HUES64 (cell line): ENCODE results near the gene SETD2.
"Not testable (repeated sequence)": the region's sequence is repeated elsewhere in the genome, so short reads cannot be mapped to it uniquely, and the experiment has no call there.

Experiments used
- H3K27ac ChIP-seq: 2 replicates; pipeline ENCODE4 v1.7.0; 2013; ENCODE audit warnings: low read depth, low read length, inconsistent platforms
- H3K27me3 ChIP-seq: 2 replicates; pipeline ENCODE4 v1.6.1; 2013; ENCODE audit warnings: mild to moderate bottlenecking, low read length; ENCODE audit not compliant: insufficient read depth
- H3K36me3 ChIP-seq: 2 replicates; pipeline ENCODE4 v1.6.1; 2013; ENCODE audit warnings: mild to moderate bottlenecking, low read length; ENCODE audit not compliant: insufficient read depth
- H3K4me1 ChIP-seq: 2 replicates; pipeline ENCODE4 v1.6.1; 2013; ENCODE audit warnings: mild to moderate bottlenecking, low read length, moderate library complexity; ENCODE audit not compliant: insufficient read depth
- H3K4me3 ChIP-seq: 2 replicates; pipeline ENCODE4 v1.5.1; 2013; ENCODE audit warnings: mild to moderate bottlenecking, low read length, moderate library complexity
- H3K9ac ChIP-seq: 2 replicates; pipeline ENCODE4 v1.6.1; 2013; ENCODE audit warnings: mild to moderate bottlenecking, low read depth, low read length
- H3K9me3 ChIP-seq: 2 replicates; pipeline ENCODE4 v1.6.1; 2013; ENCODE audit warnings: low read depth, low read length; ENCODE audit not compliant: insufficient read depth
- WGBS: fragments of 150-250, 120-280 bp; methylation state at CpG from one replicate; pipeline ENCODE4 v1.1.7; 2013; ENCODE audit warnings: missing lambda C conversion rate; 5-methylcytosine and 5-hydroxymethylcytosine counted together

The SETD2 gene

GRCh38 chr3:47065681-47066080 lies 98.2 kb downstream of the SETD2 start:
- no peak overlapping the region for H3K4me3 ChIP-seq
- no peak overlapping the region for H3K27ac ChIP-seq
- no peaks in the 10 kb centered on the region for H3K4me1 ChIP-seq
- H3K36me3 ChIP-seq: peaks cover 57% of the 10 kb centered on the region
- no peak overlapping the region for H3K9ac ChIP-seq
- H3K9me3 ChIP-seq: no peaks in the 10 kb centered on the region
- no peaks in the 10 kb centered on the region for H3K27me3 ChIP-seq

GRCh38 chr3:47065058-47065457 lies 98.9 kb downstream of the SETD2 start:
- H3K9ac ChIP-seq: no peak overlapping the region
- no peak overlapping the region for H3K27ac ChIP-seq
- H3K9me3 ChIP-seq: no peaks in the 10 kb centered on the region
- H3K27me3 ChIP-seq: no peaks in the 10 kb centered on the region
- H3K4me3 ChIP-seq: no peak overlapping the region
- H3K4me1 ChIP-seq: no peaks in the 10 kb centered on the region
- no CpG with 5 or more reads among the region's 1 CpG for WGBS
- H3K36me3 ChIP-seq: peaks cover 57% of the 10 kb centered on the region

GRCh38 chr3:47057212-47057671 lies 106.7 kb downstream of the SETD2 start:
- no peak overlapping the region for H3K4me3 ChIP-seq
- H3K9ac ChIP-seq: no peak overlapping the region
- no peak overlapping the region for H3K27ac ChIP-seq
- 98% methylated on average over 6 of the region's 6 CpGs for WGBS
- no peaks in the 10 kb centered on the region for H3K9me3 ChIP-seq
- no peaks in the 10 kb centered on the region for H3K4me1 ChIP-seq
- H3K27me3 ChIP-seq: no peaks in the 10 kb centered on the region
- peaks cover 69% of the 10 kb centered on the region for H3K36me3 ChIP-seq

- Histone ChIP-seq H3K4me1 (no peaks in the 10 kb centered on the region), H3K4me3 (no peak overlapping the region), H3K27me3 (no peaks in the 10 kb centered on the region), H3K36me3 (peaks cover 69% of the 10 kb centered on the region), H3K9ac (no peak overlapping the region), H3K27ac (no peak overlapping the region), H3K9me3 (no peaks in the 10 kb centered on the region)
- WGBS: 96% methylated on average over 3 of the region's 3 CpGs
These were observed 107.2 kb downstream of the SETD2 start for GRCh38 chr3:47056705-47057104.

- H3K4me3 ChIP-seq: no peak overlapping the region
- no peaks in the 10 kb centered on the region for H3K27me3 ChIP-seq
- H3K4me1 ChIP-seq: no peaks in the 10 kb centered on the region
- no peaks in the 10 kb centered on the region for H3K9me3 ChIP-seq
- H3K27ac ChIP-seq: no peak overlapping the region
- H3K36me3 ChIP-seq: peaks cover 57% of the 10 kb centered on the region
- no peak overlapping the region for H3K9ac ChIP-seq
These were observed 109.5 kb downstream of the SETD2 start for GRCh38 chr3:47054412-47054811.

- H3K4me1 ChIP-seq: no peaks in the 10 kb centered on the region
- no peaks in the 10 kb centered on the region for H3K27me3 ChIP-seq
- H3K36me3 ChIP-seq: peaks cover 44% of the 10 kb centered on the region
- H3K9me3 ChIP-seq: no peaks in the 10 kb centered on the region
- no peak overlapping the region for H3K4me3 ChIP-seq
- no peak overlapping the region for H3K27ac ChIP-seq
- H3K9ac ChIP-seq: no peak overlapping the region
These were observed 116.2 kb downstream of the SETD2 start for GRCh38 chr3:47047673-47048072.

- Histone ChIP-seq H3K9me3 (no peaks in the 10 kb centered on the region), H3K27ac (no peak overlapping the region), H3K36me3 (peaks cover 49% of the 10 kb centered on the region)
These were observed 116.8 kb downstream of the SETD2 start for GRCh38 chr3:47047069-47047468.

GRCh38 chr3:47042231-47042791 lies 121.6 kb downstream of the SETD2 start:
- Histone ChIP-seq H3K4me1 (no peaks in the 10 kb centered on the region), H3K9ac (no peak overlapping the region), H3K9me3 (no peaks in the 10 kb centered on the region), H3K4me3 (no peak overlapping the region), H3K36me3 (peaks cover 77% of the 10 kb centered on the region), H3K27ac (no peak overlapping the region), H3K27me3 (no peaks in the 10 kb centered on the region)
- 99% methylated on average over 3 of the region's 5 CpGs for WGBS

More at GRCh38 chr3:47047069-47047468, 116.8 kb downstream of the SETD2 start:
- Histone ChIP-seq H3K4me1 (no peaks in the 10 kb centered on the region), H3K27me3 (no peaks in the 10 kb centered on the region), H3K9ac (no peak overlapping the region; the same call in 1 of the 2 replicates), H3K4me3 (no peak overlapping the region)

- H3K4me1 ChIP-seq: no peaks in the 10 kb centered on the region
- H3K27ac ChIP-seq: no peak overlapping the region
- H3K9me3 ChIP-seq: no peaks in the 10 kb centered on the region
- no peak overlapping the region for H3K9ac ChIP-seq
- H3K36me3 ChIP-seq: peaks cover 79% of the 10 kb centered on the region
- H3K27me3 ChIP-seq: no peaks in the 10 kb centered on the region
- no peak overlapping the region for H3K4me3 ChIP-seq
- 87% methylated on average over 3 of the region's 3 CpGs for WGBS
These were observed 122.8 kb downstream of the SETD2 start for GRCh38 chr3:47041114-47041513.

GRCh38 chr3:47037302-47037701 lies 126.6 kb downstream of the SETD2 start:
- WGBS: 68% methylated on average over 2 of the region's 6 CpGs
- H3K9me3 ChIP-seq, H3K27ac ChIP-seq, H3K4me1 ChIP-seq, H3K27me3 ChIP-seq, H3K4me3 ChIP-seq, H3K9ac ChIP-seq: not testable (repeated sequence)
- H3K36me3 ChIP-seq: peaks cover 80% of the 10 kb centered on the region

- 97% methylated on average over 3 of the region's 3 CpGs for WGBS
- peaks cover 80% of the 10 kb centered on the region for H3K36me3 ChIP-seq
These were observed 127.8 kb downstream of the SETD2 start for GRCh38 chr3:47036145-47036544.

GRCh38 chr3:47035645-47036044 lies 128.3 kb downstream of the SETD2 start:
- H3K36me3 ChIP-seq: peaks cover 79% of the 10 kb centered on the region
- WGBS: 93% methylated on average over 2 of the region's 2 CpGs
- no peak overlapping the region for H3K27ac ChIP-seq

More at GRCh38 chr3:47036145-47036544, 127.8 kb downstream of the SETD2 start:
- Histone ChIP-seq H3K9ac (no peak overlapping the region), H3K4me3 (no peak overlapping the region), H3K27ac (no peak overlapping the region), H3K9me3 (no peaks in the 10 kb centered on the region), H3K27me3 (no peaks in the 10 kb centered on the region), H3K4me1 (no peaks in the 10 kb centered on the region)

More at GRCh38 chr3:47035645-47036044, 128.3 kb downstream of the SETD2 start:
- H3K9me3 ChIP-seq: no peaks in the 10 kb centered on the region
- no peaks in the 10 kb centered on the region for H3K27me3 ChIP-seq
- H3K4me1 ChIP-seq: no peaks in the 10 kb centered on the region
- H3K4me3 ChIP-seq: no peak overlapping the region
- H3K9ac ChIP-seq: no peak overlapping the region
